NT2/D1 (cell line): Measurements from ENCODE around the gene STAT2.

ENCODE experiments used
- DNase-seq: peaks from one replicate; pipeline ENCODE4 v3.0.0-alpha.2; 2011; ENCODE audit warnings: low read depth, low spot score
- H3K27me3 ChIP-seq: 2 replicates; pipeline ENCODE4 v1.6.0; 2011; ENCODE audit warnings: mild to moderate bottlenecking; ENCODE audit not compliant: insufficient read length, insufficient read depth
- H3K36me3 ChIP-seq: 2 replicates; pipeline ENCODE4 v1.6.1; 2011; ENCODE audit warnings: mild to moderate bottlenecking, low read length, mixed read lengths; ENCODE audit not compliant: insufficient read depth, insufficient read length
- H3K4me1 ChIP-seq: 2 replicates; pipeline ENCODE4 v1.5.1; 2011; ENCODE audit not compliant: insufficient read depth, insufficient read length
- H3K4me3 ChIP-seq: 2 replicates; pipeline ENCODE4 v1.5.1; 2011; ENCODE audit warnings: low read depth; ENCODE audit not compliant: insufficient read length
- H3K9ac ChIP-seq: 2 replicates; pipeline ENCODE4 v1.6.0; 2011; ENCODE audit warnings: low read depth; ENCODE audit not compliant: insufficient read length
- H3K9me3 ChIP-seq: 2 replicates; pipeline ENCODE4 v1.5.1; 2011; ENCODE audit warnings: mild to moderate bottlenecking, low read length; ENCODE audit not compliant: insufficient read depth
- SUZ12 ChIP-seq: IDR thresholded peaks from 2 replicates; pipeline ENCODE4 v1.6.1; 2011; ENCODE audit not compliant: insufficient read length, insufficient read depth; ENCODE audit errors: extremely low read depth
- YY1 ChIP-seq: IDR thresholded peaks from 2 replicates; pipeline ENCODE4 v1.6.1; 2011; ENCODE audit not compliant: insufficient read length, insufficient read depth
- ZNF274 ChIP-seq: IDR thresholded peaks from 2 replicates; pipeline ENCODE4 v1.6.1; 2011; ENCODE audit warnings: mild to moderate bottlenecking, low read depth, low read length

Gene STAT2

GRCh38 chr12:56321027-56321426, 38.9 kb downstream of the STAT2 start:
- Histone ChIP-seq H3K9me3 (no peaks in the 10 kb centered on the region), H3K36me3 (peaks cover 44% of the 10 kb centered on the region), H3K4me3 (no peak overlapping the region), H3K9ac (no peak overlapping the region), H3K27me3 (no peaks in the 10 kb centered on the region), H3K4me1 (no peaks in the 10 kb centered on the region)
- DNase-seq = no peak
- TF ChIP-seq YY1 (no peak), SUZ12 (no peak), ZNF274 (no peak)

- no peak for DNase-seq
- H3K9me3 ChIP-seq = no peaks in the 10 kb centered on the region
- H3K4me1 ChIP-seq = no peaks in the 10 kb centered on the region
- H3K27me3 ChIP-seq = no peaks in the 10 kb centered on the region
- peaks cover 35% of the 10 kb centered on the region for H3K36me3 ChIP-seq
- no peak overlapping the region for H3K4me3 ChIP-seq
- no peak for TF ChIP-seq YY1
- no peak for TF ChIP-seq SUZ12
- no peak for TF ChIP-seq ZNF274
- no peak overlapping the region for H3K9ac ChIP-seq
Observed at GRCh38 chr12:56317675-56318074, 42.2 kb downstream of the STAT2 start.

- no peaks in the 10 kb centered on the region for H3K27me3 ChIP-seq
- DNase-seq = peak; percentile 99
- peak within 1 kb of the TSS; percentile 100 for H3K9ac ChIP-seq
- no peaks in the 10 kb centered on the region for H3K4me1 ChIP-seq
- H3K9me3 ChIP-seq = no peaks in the 10 kb centered on the region
- peaks cover 42% of the 10 kb centered on the region for H3K36me3 ChIP-seq
- TF ChIP-seq YY1 = peak; percentile 48
- TF ChIP-seq ZNF274 = no peak
- peak within 1 kb of the TSS; percentile 100 for H3K4me3 ChIP-seq
Observed at GRCh38 chr12:56315622-56316473, 44.1 kb downstream of the STAT2 start, which contains the start of gene CNPY2. TSS of gene CNPY2 (minus strand) at chr12:56315988. CDS start at chr12:56315217, 771 bp downstream.

- H3K9me3 ChIP-seq = no peaks in the 10 kb centered on the region
- H3K4me3 ChIP-seq = peak overlapping the region; percentile 100
- no peaks in the 10 kb centered on the region for H3K27me3 ChIP-seq
- peak overlapping the region; percentile 100 for H3K9ac ChIP-seq
- DNase-seq = no peak
- no peaks in the 10 kb centered on the region for H3K4me1 ChIP-seq
- TF ChIP-seq SUZ12 = no peak
- TF ChIP-seq ZNF274 = no peak
- TF ChIP-seq YY1 = no peak
- peaks cover 48% of the 10 kb centered on the region for H3K36me3 ChIP-seq
Observed at GRCh38 chr12:56315249-56315621, 44.7 kb downstream of the STAT2 start.

- Histone ChIP-seq H3K4me3 (no peak overlapping the region), H3K9ac (no peak overlapping the region), H3K36me3 (peaks cover 74% of the 10 kb centered on the region), H3K27me3 (no peaks in the 10 kb centered on the region), H3K9me3 (no peaks in the 10 kb centered on the region), H3K4me1 (no peaks in the 10 kb centered on the region)
- no peak for TF ChIP-seq YY1
- no peak for TF ChIP-seq SUZ12
- TF ChIP-seq ZNF274 = no peak
- no peak for DNase-seq
Observed at GRCh38 chr12:56311003-56311402, 48.9 kb downstream of the STAT2 start.

GRCh38 chr12:56308714-56309113, 51.2 kb downstream of the STAT2 start:
- Histone ChIP-seq H3K9ac (no peak overlapping the region), H3K27me3 (no peaks in the 10 kb centered on the region), H3K9me3 (no peaks in the 10 kb centered on the region), H3K36me3 (peaks cover 84% of the 10 kb centered on the region), H3K4me1 (no peaks in the 10 kb centered on the region), H3K4me3 (no peak overlapping the region)
- no peak for DNase-seq
- no peak for TF ChIP-seq ZNF274
- TF ChIP-seq SUZ12 = no peak
- TF ChIP-seq YY1 = no peak

GRCh38 chr12:56307221-56307965, 52.5 kb downstream of the STAT2 start:
- Histone ChIP-seq H3K27me3 (no peaks in the 10 kb centered on the region), H3K9ac (no peak overlapping the region), H3K4me1 (no peaks in the 10 kb centered on the region), H3K4me3 (no peak overlapping the region), H3K9me3 (no peaks in the 10 kb centered on the region), H3K36me3 (peaks cover 84% of the 10 kb centered on the region)
- TF ChIP-seq YY1 (no peak), ZNF274 (no peak), SUZ12 (no peak)
- no peak for DNase-seq
